HG03439 (cell line): Measurements from ENCODE around the gene C1orf198.

ENCODE experiments used
- ATAC-seq: cut with Tn5 transposase; IDR thresholded peaks from one replicate; pipeline ENCODE4 v1.9.1; 2021; ENCODE audit warnings: mild to moderate bottlenecking, moderate library complexity; ENCODE audit not compliant: unreplicated experiment

Gene C1orf198

GRCh38 chr1:230790026-230790425 is 78.3 kb downstream of the C1orf198 start:
- ATAC-seq: no peak

- no peak for ATAC-seq
Measured at GRCh38 chr1:230788561-230789275, 79.6 kb downstream of the C1orf198 start.

GRCh38 chr1:230787471-230787870 is 80.8 kb downstream of the C1orf198 start:
- no peak for ATAC-seq
